HepG2 (cell line): ENCODE measurements around the gene TEX22. TPM values are rescaled to one million over a fixed set of nuclear protein-coding genes. Genes with fewer than 3 reads are reported as not detected.
A peak's percentile ranks its signal among the peaks of the same experiment; 100 is the strongest.

Source experiments
- ARNTL ChIP-seq: sonication (generic); formaldehyde crosslinking; IDR thresholded peaks from 2 replicates; pipeline ENCODE4 v1.4.0; 2020; ENCODE audit warnings: mild to moderate bottlenecking, missing genetic modification reagents
- KDM2A ChIP-seq: sonication (generic); formaldehyde crosslinking; IDR thresholded peaks from 2 replicates; pipeline ENCODE4 v1.4.0; 2020; ENCODE audit warnings: low read depth, missing genetic modification reagents, borderline replicate concordance
- KDM5A ChIP-seq: fragments of 200-600 bp; sonication (generic); IDR thresholded peaks from 2 replicates; pipeline ENCODE4 v1.7.0; 2018; ENCODE audit warnings: antibody characterized with exemption, mild to moderate bottlenecking, low read length, borderline replicate concordance
- KLF16 ChIP-seq, 2 experiments: sonication (generic) in 1 of 2; formaldehyde crosslinking in 1 of 2; IDR thresholded peaks; 2 replicates each; pipeline versions ENCODE4 v1.6.1 to v1.8.0; 2016 to 2023; ENCODE audit warnings: missing genetic modification reagents in 2 of 2, missing compliant biosample characterization in 1 of 2
- NCOA5 ChIP-seq: sonication (generic); formaldehyde crosslinking; IDR thresholded peaks from 2 replicates; pipeline ENCODE4 v1.4.0; 2020; ENCODE audit warnings: missing genetic modification reagents
- NFE2L2 ChIP-seq: fragments of 150-350 bp; IDR thresholded peaks from 2 replicates; pipeline ENCODE4 v1.6.1; 2014; ENCODE audit warnings: low read length
- SMARCE1 ChIP-seq: fragments of 450-650 bp; IDR thresholded peaks from 2 replicates; pipeline ENCODE4 v1.6.1; 2017; ENCODE audit warnings: borderline replicate concordance
- TAF1 ChIP-seq: sonication (generic); formaldehyde crosslinking; IDR thresholded peaks from 2 replicates; pipeline ENCODE4 v1.4.0; 2020; ENCODE audit warnings: missing genetic modification reagents
- TBX2 ChIP-seq: sonication (generic); formaldehyde crosslinking; IDR thresholded peaks from 2 replicates; pipeline ENCODE4 v1.5.0; 2020; ENCODE audit warnings: missing genetic modification reagents, mild to moderate bottlenecking, borderline replicate concordance
- TIGD3 ChIP-seq: sonication (generic); formaldehyde crosslinking; IDR thresholded peaks from 2 replicates; pipeline ENCODE4 v1.5.1; 2020; ENCODE audit warnings: mild to moderate bottlenecking, missing genetic modification reagents, borderline replicate concordance
- ZBED4 ChIP-seq: sonication (generic); formaldehyde crosslinking; IDR thresholded peaks from 2 replicates; pipeline ENCODE4 v1.4.0; 2020; ENCODE audit warnings: missing genetic modification reagents, borderline replicate concordance
- ZHX2 ChIP-seq, 2 experiments: sonication (generic) in 1 of 2; formaldehyde crosslinking in 1 of 2; IDR thresholded peaks; 2 replicates each; pipeline versions ENCODE4 v1.6.1 to v1.9.0; 2014 to 2022; ENCODE audit warnings: antibody characterized with exemption in 1 of 2, borderline replicate concordance in 1 of 2, inconsistent platforms in 1 of 2, low read depth in 1 of 2, missing genetic modification reagents in 1 of 2
- ZNF329 ChIP-seq: sonication (generic); formaldehyde crosslinking; IDR thresholded peaks from 2 replicates; pipeline ENCODE4 v1.9.0; 2021; ENCODE audit warnings: low read depth, mild to moderate bottlenecking, missing genetic modification reagents
- ZNF34 ChIP-seq: sonication (generic); formaldehyde crosslinking; IDR thresholded peaks from 2 replicates; pipeline ENCODE4 v1.4.0; 2020; ENCODE audit warnings: mild to moderate bottlenecking, missing genetic modification reagents, borderline replicate concordance
- ZNF580 ChIP-seq: IDR thresholded peaks from 2 replicates; pipeline ENCODE4 v1.6.1; 2016; ENCODE audit warnings: low read depth, borderline replicate concordance
- ZSCAN20 ChIP-seq: sonication (generic); formaldehyde crosslinking; IDR thresholded peaks from 2 replicates; pipeline ENCODE4 v1.4.0; 2020; ENCODE audit warnings: missing genetic modification reagents, mild to moderate bottlenecking, borderline replicate concordance
- polyA plus RNA-seq, 8 experiments: library from polyadenylated mRNA; depleted of rRNA in 3 of 8; stranded (reverse) in 7 of 8; unstranded in 1 of 8; fragments of >200 nt; fragmentation: Illumina TruSeq in 4 of 8; extraction: Trizol in 4 of 8; gene quantifications; 2 replicates each; pipeline versions ENCODE4 v1.2.1 to v1.2.3, GENCODE V29; 2011 to 2016; ENCODE audit warnings: low read depth in 4 of 8, missing spikeins in 1 of 8, mixed read lengths in 1 of 8; ENCODE audit not compliant: insufficient read depth in 1 of 8
- total RNA-seq, 5 experiments: library from RNA; depleted of rRNA; stranded (reverse); fragments of >200 nt; fragmentation: Illumina TruSeq; extraction: Trizol; gene quantifications; 2 replicates each; pipeline ENCODE4 v1.2.3, GENCODE V29; 2016; ENCODE audit warnings: low read depth in 1 of 5

TEX22 gene
- total and polyA plus RNA-seq, 2 of the 13 experiments (the other 11 are each of a cell fraction or from before 2014, with no cell fraction given), result 0.07 to 0.27 TPM

- TF ChIP-seq ZBED4 (CRISPR knock-in tag) (no peak), TAF1 (CRISPR knock-in tag) (peak; percentile 58), ZHX2 (IDR thresholded peaks at IDR 0.05; ENCODE audit: low read depth) (no peak), ZHX2 (CRISPR knock-in tag; IDR thresholded peaks at IDR 0.05; ENCODE audit: borderline replicate concordance) (no peak), KDM2A (CRISPR knock-in tag) (peak; percentile 79), ZNF34 (CRISPR knock-in tag) (no peak; the same call in 1 of the 2 replicates), KDM5A (no peak), ZSCAN20 (CRISPR knock-in tag) (peak; percentile 70; the same call in 1 of the 2 replicates), NFE2L2 (no peak), ZNF580 (CRISPR knock-in tag) (peak; percentile 69; the same call in 1 of the 2 replicates), ZNF329 (CRISPR knock-in tag) (no peak), KLF16 (CRISPR knock-in tag; IDR thresholded peaks at IDR 0.05) (peak in 1 of 2 experiments; percentile 67; a peak in 2 of 4 replicates), SMARCE1 (no peak), ARNTL (CRISPR knock-in tag) (0 out of 2 replicates have a peak, but pooled peaks have one; percentile 34), NCOA5 (CRISPR knock-in tag) (no peak), TIGD3 (CRISPR knock-in tag) (no peak), TBX2 (CRISPR knock-in tag) (peak; percentile 75; the same call in 1 of the 2 replicates)
These were observed 21.1 kb downstream of the TEX22 start, which contains the start of gene MTA1 (continued) for GRCh38 chr14:105419195-105420091.
